GM20431 (cell line): ENCODE measurements around the gene AHCYL1.

Source experiments
- in situ Hi-C: fragments of 300-500 bp; cut with MseI, MboI; formaldehyde crosslinking; loops from one replicate; pipeline ENCODE4 v1.15.0; 2020; ENCODE audit warnings: low sequenced_read_pairs; ENCODE audit not compliant: unreplicated experiment

The AHCYL1 gene

GRCh38 chr1:110055493-110056284 is 71.1 kb downstream of the AHCYL1 start:
- in situ Hi-C loops, result no loop called here

GRCh38 chr1:110056285-110056683 is 71.7 kb downstream of the AHCYL1 start:
- in situ Hi-C loops, result no loop called here

- in situ Hi-C loops, result no loop called here
Measured at GRCh38 chr1:110056776-110057175, 72.2 kb downstream of the AHCYL1 start.

- in situ Hi-C loops, result no loop called here
Measured at GRCh38 chr1:110057963-110058518, 73.5 kb downstream of the AHCYL1 start.

GRCh38 chr1:110058591-110058990 is 74.0 kb downstream of the AHCYL1 start:
- in situ Hi-C loops, result no loop called here

GRCh38 chr1:110059133-110059863 is 74.7 kb downstream of the AHCYL1 start:
- in situ Hi-C loops, result no loop called here

GRCh38 chr1:110060034-110060661 is 75.6 kb downstream of the AHCYL1 start:
- in situ Hi-C loops, result no loop called here

GRCh38 chr1:110060662-110061060 is 76.1 kb downstream of the AHCYL1 start:
- in situ Hi-C loops, result no loop called here

GRCh38 chr1:110061341-110061740 is 76.8 kb downstream of the AHCYL1 start:
- in situ Hi-C loops, result no loop called here

GRCh38 chr1:110062612-110063011 is 78.0 kb downstream of the AHCYL1 start:
- in situ Hi-C loops, result no loop called here

GRCh38 chr1:110063781-110064180 is 79.2 kb downstream of the AHCYL1 start:
- in situ Hi-C loops, result no loop called here

- in situ Hi-C loops, result no loop called here
Measured at GRCh38 chr1:110064576-110065337, 80.2 kb downstream of the AHCYL1 start.

GRCh38 chr1:110065841-110066240 is 81.3 kb downstream of the AHCYL1 start:
- in situ Hi-C loops, result no loop called here

GRCh38 chr1:110067479-110067892 is 82.9 kb downstream of the AHCYL1 start:
- in situ Hi-C loops, result no loop called here

- in situ Hi-C loops, result no loop called here
Measured at GRCh38 chr1:110067893-110068645, 83.5 kb downstream of the AHCYL1 start.

GRCh38 chr1:110068646-110069403 is 84.3 kb downstream of the AHCYL1 start:
- in situ Hi-C loops, result no loop called here

- in situ Hi-C loops, result no loop called here
Measured at GRCh38 chr1:110069404-110070281, 85.1 kb downstream of the AHCYL1 start.

GRCh38 chr1:110070282-110070669 is 85.7 kb downstream of the AHCYL1 start:
- in situ Hi-C loops, result no loop called here
